Liver (tissue), 9 donors: ENCODE measurements around the gene CPNE5. TPM values are rescaled to one million over a fixed set of nuclear protein-coding genes. Genes with fewer than 3 reads are reported as not detected.

Source experiments
- DNase-seq: peaks from one replicate; pipeline ENCODE4 v3.0.0-alpha.2; 2017; ENCODE audit warnings: low spot score
- H3K27ac ChIP-seq, 2 donors: one replicate each; pipeline ENCODE4 v1.7.0; 2013; ENCODE audit warnings: inconsistent platforms in 2 of 2, low read length in 2 of 2, control low read depth in 1 of 2, low read depth in 1 of 2, mild to moderate bottlenecking in 1 of 2
- H3K27me3 ChIP-seq, 4 donors: one replicate each; pipeline versions ENCODE4 v1.6.1 to v1.7.0; 2013; ENCODE audit warnings: low read length in 3 of 4, inconsistent platforms in 1 of 4, mild to moderate bottlenecking in 1 of 4, moderate library complexity in 1 of 4; ENCODE audit not compliant: control insufficient read depth in 4 of 4, insufficient read depth in 4 of 4
- H3K36me3 ChIP-seq, 4 donors: one replicate each; pipeline versions ENCODE4 v1.6.1 to v1.7.0; 2013; ENCODE audit warnings: low read length in 3 of 4, mild to moderate bottlenecking in 3 of 4, low read depth in 1 of 4, moderate library complexity in 1 of 4; ENCODE audit not compliant: control insufficient read depth in 4 of 4, insufficient read depth in 3 of 4
- H3K4me1 ChIP-seq, 4 donors: one replicate each; pipeline versions ENCODE4 v1.6.1 to v1.7.0; 2013; ENCODE audit warnings: low read length in 3 of 4, mild to moderate bottlenecking in 3 of 4, moderate library complexity in 1 of 4; ENCODE audit not compliant: control insufficient read depth in 4 of 4, insufficient read depth in 4 of 4
- H3K4me3 ChIP-seq, 3 donors: one replicate each; pipeline versions ENCODE4 v1.6.1 to v1.7.0; 2013; ENCODE audit warnings: low read length in 3 of 3, control low read depth in 1 of 3, low read depth in 1 of 3, mild to moderate bottlenecking in 1 of 3
- H3K9ac ChIP-seq, 2 donors: one replicate each; pipeline ENCODE4 v1.7.0; 2013; ENCODE audit warnings: low read length in 2 of 2, mild to moderate bottlenecking in 2 of 2, moderate library complexity in 2 of 2, control low read depth in 1 of 2, low read depth in 1 of 2
- H3K9me3 ChIP-seq, 4 donors: one replicate each; pipeline versions ENCODE4 v1.6.1 to v1.7.0; 2013; ENCODE audit warnings: low read length in 3 of 4; ENCODE audit not compliant: control insufficient read depth in 4 of 4
- EGR1 ChIP-seq, 2 donors: IDR thresholded peaks; 2 replicates each; pipeline ENCODE4 v1.6.1; 2016 to 2018; ENCODE audit warnings: antibody characterized with exemption in 2 of 2, low read depth in 2 of 2
- FOXA1 ChIP-seq: IDR thresholded peaks from 2 replicates; pipeline ENCODE4 v1.6.1; 2016; ENCODE audit warnings: antibody characterized with exemption
- FOXA2 ChIP-seq: IDR thresholded peaks from 2 replicates; pipeline ENCODE4 v1.6.1; 2016; ENCODE audit warnings: antibody characterized with exemption
- GABPA ChIP-seq, 2 donors: IDR thresholded peaks in 1 of 2; conservative IDR thresholded peaks in 1 of 2; 2 replicates each; pipeline ENCODE4 v1.6.1; 2016; ENCODE audit warnings: antibody characterized with exemption in 2 of 2, mild to moderate bottlenecking in 1 of 2, moderate library complexity in 1 of 2
- HNF4A ChIP-seq, 2 donors: conservative IDR thresholded peaks; 2 replicates each; pipeline ENCODE4 v1.6.1; 2016; ENCODE audit warnings: antibody characterized with exemption in 2 of 2, mild to moderate bottlenecking in 2 of 2
- HNF4G ChIP-seq: IDR thresholded peaks from 2 replicates; pipeline ENCODE4 v1.6.1; 2016; ENCODE audit warnings: antibody characterized with exemption
- JUND ChIP-seq, 2 donors: IDR thresholded peaks; 2 replicates each; pipeline ENCODE4 v1.6.1; 2016; ENCODE audit warnings: antibody characterized with exemption in 2 of 2
- NR2F2 ChIP-seq: IDR thresholded peaks from 2 replicates; pipeline ENCODE4 v1.6.1; 2016; ENCODE audit warnings: antibody characterized with exemption
- RAD21 ChIP-seq, 2 donors: IDR thresholded peaks; 2 replicates each; pipeline ENCODE4 v1.6.1; 2016; ENCODE audit warnings: antibody characterized with exemption in 2 of 2, mild to moderate bottlenecking in 2 of 2
- REST ChIP-seq: IDR thresholded peaks from 2 replicates; pipeline ENCODE4 v1.6.1; 2016; ENCODE audit warnings: antibody characterized with exemption, mild to moderate bottlenecking
- RXRA ChIP-seq, 2 donors: IDR thresholded peaks; 2 replicates each; pipeline ENCODE4 v1.6.1; 2017 to 2018; ENCODE audit warnings: antibody characterized with exemption in 2 of 2, mild to moderate bottlenecking in 1 of 2
- SP1 ChIP-seq: IDR thresholded peaks from 2 replicates; pipeline ENCODE4 v1.6.1; 2018; ENCODE audit warnings: antibody characterized with exemption, mild to moderate bottlenecking
- TAF1 ChIP-seq: conservative IDR thresholded peaks from 2 replicates; pipeline ENCODE4 v1.6.1; 2016; ENCODE audit warnings: antibody characterized with exemption, mild to moderate bottlenecking
- YY1 ChIP-seq: IDR thresholded peaks from 2 replicates; pipeline ENCODE4 v1.6.1; 2016; ENCODE audit warnings: antibody characterized with exemption, mild to moderate bottlenecking
- WGBS: extraction: QIAGEN DNeasy Blood & Tissue Kit; methylation state at CpG from one replicate; pipeline ENCODE4 v1.1.7; 2013; 5-methylcytosine and 5-hydroxymethylcytosine counted together
- polyA plus RNA-seq, 2 donors: library from polyadenylated mRNA; stranded (reverse) in 1 of 2; unstranded in 1 of 2; fragments of 200-250 nt in 1 of 2; fragments of >200 nt in 1 of 2; fragmentation: Nextera tagmentation in 1 of 2; extraction: Ambion mirVana in 1 of 2; gene quantifications; one replicate each; pipeline versions ENCODE4 v1.2.1 to v1.2.3, GENCODE V29; 2013 to 2015
- total RNA-seq, 2 donors: library from RNA; depleted of rRNA; stranded (reverse); fragments of >200 nt; gene quantifications; one replicate each; pipeline ENCODE4 v1.2.3, GENCODE V29; 2014
- TF ChIP-seq, protein P1 (sequence below): fragments of 150-350 bp; IDR thresholded peaks from 2 replicates; pipeline ENCODE4 v1.5.1; 2017; ENCODE audit warnings: improper control_type of control experiment, low read depth, low read length; ENCODE audit not compliant: missing input control
- TF ChIP-seq, protein P2 (sequence below): IDR thresholded peaks from 2 replicates; pipeline ENCODE4 v1.6.1; 2016; ENCODE audit warnings: antibody characterized with exemption
- TF ChIP-seq, protein P3 (sequence below): IDR thresholded peaks from 2 replicates; pipeline ENCODE4 v1.6.1; 2016; ENCODE audit warnings: antibody characterized with exemption
- TF ChIP-seq, protein P4 (sequence below): IDR thresholded peaks from 2 replicates; pipeline ENCODE4 v1.6.1; 2016; ENCODE audit warnings: antibody characterized with exemption
- donor health status: healthy.
- donor health status: healthy.
- donor health status: healthy.
- donor health status: healthy.
- donor health status: healthy.

The CPNE5 gene
- total and polyA plus RNA-seq, 4 donors = 0.24 to 1.1 (median 0.44) TPM

DNA sequence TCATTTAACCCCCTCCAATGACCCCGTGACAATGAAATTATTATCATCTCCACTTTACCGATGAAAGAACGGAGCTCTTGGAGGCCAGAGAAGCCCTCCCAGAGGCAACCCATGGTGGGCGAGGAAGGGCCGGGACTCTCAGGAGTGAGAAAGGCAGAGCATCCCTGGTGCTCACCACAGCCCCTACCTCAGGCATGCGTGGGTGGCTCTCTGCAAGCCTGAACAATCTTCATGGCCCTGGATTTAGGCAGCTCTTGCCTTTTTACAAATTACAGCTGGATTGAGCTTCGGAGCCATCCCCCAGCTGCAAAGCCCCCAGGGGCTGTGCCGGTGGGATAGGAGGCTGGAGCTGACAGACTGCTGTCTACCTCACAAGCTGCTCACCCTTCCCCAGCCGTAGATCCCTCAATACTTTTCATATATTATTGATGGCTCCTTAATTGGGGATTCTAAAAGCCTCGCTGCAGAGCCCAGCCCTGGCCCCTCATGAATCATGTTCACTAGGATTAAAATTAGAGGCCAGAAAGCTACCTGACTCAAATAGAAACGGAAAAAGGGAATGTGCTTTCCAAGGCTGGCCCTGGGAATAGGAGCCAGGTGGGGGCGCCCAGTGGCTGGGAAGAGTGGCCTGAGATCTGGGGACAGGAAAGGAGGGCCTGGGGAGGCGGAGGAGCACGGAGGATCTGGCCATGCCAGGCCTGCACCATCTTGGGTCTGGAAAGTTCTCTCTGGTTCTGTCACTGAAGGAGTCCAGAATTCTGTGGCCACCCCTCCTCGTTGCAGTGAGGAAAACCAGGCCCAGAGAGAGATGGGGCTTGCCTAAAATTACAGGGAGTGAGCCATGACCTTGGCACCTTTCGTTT lies 29.1 kb downstream of the CPNE5 start:
- Histone ChIP-seq H3K4me1 (no peaks in the 10 kb centered on the region), H3K27ac (no peak overlapping the region), H3K27me3 (no peaks in the 10 kb centered on the region), H3K36me3 (no peaks in the 10 kb centered on the region), H3K4me3 (no peak overlapping the region), H3K9ac (no peak overlapping the region), H3K9me3 (no peaks in the 10 kb centered on the region)
- TF ChIP-seq RXRA (IDR thresholded peaks at IDR 0.05) = no peak
- no peak for TF ChIP-seq EGR1 (IDR thresholded peaks at IDR 0.05; ENCODE audit: low read depth in 2 of 2)
- TF ChIP-seq, protein P1, sequence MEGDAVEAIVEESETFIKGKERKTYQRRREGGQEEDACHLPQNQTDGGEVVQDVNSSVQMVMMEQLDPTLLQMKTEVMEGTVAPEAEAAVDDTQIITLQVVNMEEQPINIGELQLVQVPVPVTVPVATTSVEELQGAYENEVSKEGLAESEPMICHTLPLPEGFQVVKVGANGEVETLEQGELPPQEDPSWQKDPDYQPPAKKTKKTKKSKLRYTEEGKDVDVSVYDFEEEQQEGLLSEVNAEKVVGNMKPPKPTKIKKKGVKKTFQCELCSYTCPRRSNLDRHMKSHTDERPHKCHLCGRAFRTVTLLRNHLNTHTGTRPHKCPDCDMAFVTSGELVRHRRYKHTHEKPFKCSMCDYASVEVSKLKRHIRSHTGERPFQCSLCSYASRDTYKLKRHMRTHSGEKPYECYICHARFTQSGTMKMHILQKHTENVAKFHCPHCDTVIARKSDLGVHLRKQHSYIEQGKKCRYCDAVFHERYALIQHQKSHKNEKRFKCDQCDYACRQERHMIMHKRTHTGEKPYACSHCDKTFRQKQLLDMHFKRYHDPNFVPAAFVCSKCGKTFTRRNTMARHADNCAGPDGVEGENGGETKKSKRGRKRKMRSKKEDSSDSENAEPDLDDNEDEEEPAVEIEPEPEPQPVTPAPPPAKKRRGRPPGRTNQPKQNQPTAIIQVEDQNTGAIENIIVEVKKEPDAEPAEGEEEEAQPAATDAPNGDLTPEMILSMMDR = no peak
- TF ChIP-seq FOXA1 = no peak
- TF ChIP-seq HNF4G = no peak
- no peak for TF ChIP-seq RAD21 (IDR thresholded peaks at IDR 0.05)
- TF ChIP-seq HNF4A (conservative IDR thresholded peaks at IDR 0.05) = no peak
- TF ChIP-seq SP1 = no peak
- TF ChIP-seq REST = no peak
- no peak for TF ChIP-seq FOXA2
- TF ChIP-seq, protein P2, sequence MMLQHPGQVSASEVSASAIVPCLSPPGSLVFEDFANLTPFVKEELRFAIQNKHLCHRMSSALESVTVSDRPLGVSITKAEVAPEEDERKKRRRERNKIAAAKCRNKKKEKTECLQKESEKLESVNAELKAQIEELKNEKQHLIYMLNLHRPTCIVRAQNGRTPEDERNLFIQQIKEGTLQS = no peak
- TF ChIP-seq, protein P3, sequence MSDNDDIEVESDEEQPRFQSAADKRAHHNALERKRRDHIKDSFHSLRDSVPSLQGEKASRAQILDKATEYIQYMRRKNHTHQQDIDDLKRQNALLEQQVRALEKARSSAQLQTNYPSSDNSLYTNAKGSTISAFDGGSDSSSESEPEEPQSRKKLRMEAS = no peak
- TF ChIP-seq TAF1 = no peak
- no peak for TF ChIP-seq GABPA (IDR thresholded peaks at IDR 0.05 in 1 of 2, conservative IDR thresholded peaks at IDR 0.05 in 1 of 2)
- no peak for TF ChIP-seq JUND (IDR thresholded peaks at IDR 0.05)
- TF ChIP-seq YY1 = no peak
- TF ChIP-seq, protein P4, sequence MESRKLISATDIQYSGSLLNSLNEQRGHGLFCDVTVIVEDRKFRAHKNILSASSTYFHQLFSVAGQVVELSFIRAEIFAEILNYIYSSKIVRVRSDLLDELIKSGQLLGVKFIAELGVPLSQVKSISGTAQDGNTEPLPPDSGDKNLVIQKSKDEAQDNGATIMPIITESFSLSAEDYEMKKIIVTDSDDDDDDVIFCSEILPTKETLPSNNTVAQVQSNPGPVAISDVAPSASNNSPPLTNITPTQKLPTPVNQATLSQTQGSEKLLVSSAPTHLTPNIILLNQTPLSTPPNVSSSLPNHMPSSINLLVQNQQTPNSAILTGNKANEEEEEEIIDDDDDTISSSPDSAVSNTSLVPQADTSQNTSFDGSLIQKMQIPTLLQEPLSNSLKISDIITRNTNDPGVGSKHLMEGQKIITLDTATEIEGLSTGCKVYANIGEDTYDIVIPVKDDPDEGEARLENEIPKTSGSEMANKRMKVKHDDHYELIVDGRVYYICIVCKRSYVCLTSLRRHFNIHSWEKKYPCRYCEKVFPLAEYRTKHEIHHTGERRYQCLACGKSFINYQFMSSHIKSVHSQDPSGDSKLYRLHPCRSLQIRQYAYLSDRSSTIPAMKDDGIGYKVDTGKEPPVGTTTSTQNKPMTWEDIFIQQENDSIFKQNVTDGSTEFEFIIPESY = no peak
- no peak for TF ChIP-seq NR2F2
- WGBS = 92% methylated on average over 16 of the region's 16 CpGs
- no peak for DNase-seq
